CD14-positive monocyte (primary cell): ENCODE data around the gene PSMA8. TPM values are rescaled to one million over a fixed set of nuclear protein-coding genes. Genes with fewer than 3 reads are reported as not detected.

Experiments used
- DNase-seq, 3 donors: peaks; one replicate each; pipeline ENCODE4 v3.0.0-alpha.2; 2011 to 2022
- H2AFZ ChIP-seq: 2 replicates; pipeline ENCODE4 v1.6.0; 2012; ENCODE audit warnings: mild to moderate bottlenecking, low read depth, low read length, inconsistent platforms; ENCODE audit not compliant: insufficient read depth, poor library complexity, severe bottlenecking
- H3K27ac ChIP-seq, 2 donors: 1 replicate in 1 of 2; 2 replicates in 1 of 2; pipeline ENCODE4 v1.5.1; 2012 to 2013; ENCODE audit warnings: low read length in 2 of 2, control low read depth in 1 of 2, inconsistent platforms in 1 of 2, low read depth in 1 of 2, mild to moderate bottlenecking in 1 of 2
- H3K27me3 ChIP-seq, 2 donors: one replicate each; pipeline versions ENCODE4 v1.6.0 to v1.6.1; 2011 to 2013; ENCODE audit warnings: low read length in 2 of 2; ENCODE audit not compliant: control insufficient read depth in 2 of 2, insufficient read depth in 2 of 2
- H3K36me3 ChIP-seq, 2 donors: replicated peaks in 1 of 2; 1 replicate in 1 of 2; 2 replicates in 1 of 2; pipeline versions ENCODE4 v1.5.1 to v1.6.1; 2012 to 2013; ENCODE audit warnings: low read length in 2 of 2, control low read depth in 1 of 2, inconsistent platforms in 1 of 2, mild to moderate bottlenecking in 1 of 2; ENCODE audit not compliant: insufficient read depth in 2 of 2, control insufficient read depth in 1 of 2
- H3K4me1 ChIP-seq, 2 donors: 1 replicate in 1 of 2; 2 replicates in 1 of 2; pipeline versions ENCODE4 v1.5.1 to v1.6.1; 2012 to 2013; ENCODE audit warnings: low read length in 2 of 2, control low read depth in 1 of 2, inconsistent platforms in 1 of 2, mild to moderate bottlenecking in 1 of 2, moderate library complexity in 1 of 2; ENCODE audit not compliant: insufficient read depth in 2 of 2, control insufficient read depth in 1 of 2
- H3K4me2 ChIP-seq: replicated peaks from 2 replicates; pipeline ENCODE3; 2012; ENCODE audit warnings: low read length, moderate library complexity, mild to moderate bottlenecking; ENCODE audit not compliant: poor library complexity, severe bottlenecking; ENCODE audit errors: extremely low read depth
- H3K4me3 ChIP-seq, 3 experiments: fragments of 200-600 bp in 1 of 3; sonication (generic) in 1 of 3; replicated peaks in 1 of 3; 1 replicate in 2 of 3; 2 replicates in 1 of 3; pipeline ENCODE4 v1.5.1; 2011 to 2013; ENCODE audit warnings: low read length in 3 of 3, mild to moderate bottlenecking in 3 of 3, control low read depth in 2 of 3, low read depth in 2 of 3, inconsistent platforms in 1 of 3, moderate library complexity in 1 of 3
- H3K79me2 ChIP-seq: 2 replicates; pipeline ENCODE4 v1.6.0; 2012; ENCODE audit warnings: mild to moderate bottlenecking, control low read depth, inconsistent platforms, low read length, moderate library complexity; ENCODE audit not compliant: insufficient read depth
- H3K9ac ChIP-seq: 2 replicates; pipeline ENCODE4 v1.6.0; 2017; ENCODE audit warnings: low read length, mild to moderate bottlenecking; ENCODE audit not compliant: insufficient read depth, poor library complexity, severe bottlenecking
- H3K9me3 ChIP-seq, 2 donors: replicated peaks in 1 of 2; 1 replicate in 1 of 2; 2 replicates in 1 of 2; pipeline versions ENCODE4 v1.5.1 to v1.6.1; 2012 to 2013; ENCODE audit warnings: low read length in 2 of 2, control low read depth in 1 of 2; ENCODE audit not compliant: control insufficient read depth in 1 of 2, insufficient read depth in 1 of 2
- H4K20me1 ChIP-seq: 2 replicates; pipeline ENCODE4 v1.6.0; 2012; ENCODE audit warnings: mild to moderate bottlenecking, low read length, control low read depth, moderate library complexity; ENCODE audit not compliant: insufficient read depth
- H3K27ac Mint-ChIP-seq, 7 donors: one replicate each; pipeline ENCODE4 v1.8.0; 2020; ENCODE audit warnings: mild to moderate bottlenecking in 7 of 7, mixed read lengths in 7 of 7, moderate library complexity in 6 of 7, inconsistent platforms in 2 of 7
- H3K27me3 Mint-ChIP-seq, 3 donors: one replicate each; pipeline ENCODE4 v1.8.0; 2021 to 2022; ENCODE audit warnings: low read depth in 3 of 3, mild to moderate bottlenecking in 3 of 3, mixed read lengths in 3 of 3, moderate library complexity in 3 of 3, inconsistent platforms in 1 of 3
- H3K36me3 Mint-ChIP-seq, 2 donors: one replicate each; pipeline ENCODE4 v1.8.0; 2020; ENCODE audit warnings: mixed read lengths in 2 of 2, inconsistent platforms in 1 of 2, mild to moderate bottlenecking in 1 of 2
- H3K4me1 Mint-ChIP-seq: one replicate; pipeline ENCODE4 v1.8.0; 2020; ENCODE audit warnings: mild to moderate bottlenecking, mixed read lengths
- H3K4me3 Mint-ChIP-seq, 2 donors: one replicate each; pipeline ENCODE4 v1.8.0; 2020; ENCODE audit warnings: mild to moderate bottlenecking in 2 of 2, mixed read lengths in 2 of 2, moderate library complexity in 1 of 2
- H3K9me3 Mint-ChIP-seq, 7 donors: one replicate each; pipeline ENCODE4 v1.8.0; 2020 to 2022; ENCODE audit warnings: mixed read lengths in 7 of 7, mild to moderate bottlenecking in 6 of 7, moderate library complexity in 6 of 7, inconsistent platforms in 2 of 7
- WGBS: methylation state at CpG from one replicate; pipeline ENCODE4 v1.1.5; 2013; ENCODE audit warnings: missing lambda C conversion rate; ENCODE audit not compliant: insufficient coverage; 5-methylcytosine and 5-hydroxymethylcytosine counted together
- intact Hi-C, 2 donors: fragments of 100-400 bp; cut with micrococcal nuclease; formaldehyde crosslinking; loops; one replicate each; pipeline versions ENCODE4 v1.15.0 to v1.15.1; 2023
- polyA plus RNA-seq, 3 donors: library from polyadenylated mRNA; depleted of rRNA in 1 of 3; unstranded in 2 of 3; stranded (reverse) in 1 of 3; fragments of 300-500 nt in 2 of 3; fragments of >200 nt in 1 of 3; fragmentation: Illumina TruSeq in 2 of 3; gene quantifications; 1 replicate in 2 of 3; 2 replicates in 1 of 3; pipeline ENCODE4 v1.2.3, GENCODE V29; 2012 to 2021
- TF ChIP-seq, protein P1 (sequence below): fragments of 200-600 bp; IDR thresholded peaks from one replicate; pipeline ENCODE4 v1.8.0; 2022; ENCODE audit warnings: antibody characterized with exemption, mild to moderate bottlenecking

PSMA8 gene
- polyA plus RNA-seq, 3 donors, result 0.13 TPM; not detected in 2

DNA sequence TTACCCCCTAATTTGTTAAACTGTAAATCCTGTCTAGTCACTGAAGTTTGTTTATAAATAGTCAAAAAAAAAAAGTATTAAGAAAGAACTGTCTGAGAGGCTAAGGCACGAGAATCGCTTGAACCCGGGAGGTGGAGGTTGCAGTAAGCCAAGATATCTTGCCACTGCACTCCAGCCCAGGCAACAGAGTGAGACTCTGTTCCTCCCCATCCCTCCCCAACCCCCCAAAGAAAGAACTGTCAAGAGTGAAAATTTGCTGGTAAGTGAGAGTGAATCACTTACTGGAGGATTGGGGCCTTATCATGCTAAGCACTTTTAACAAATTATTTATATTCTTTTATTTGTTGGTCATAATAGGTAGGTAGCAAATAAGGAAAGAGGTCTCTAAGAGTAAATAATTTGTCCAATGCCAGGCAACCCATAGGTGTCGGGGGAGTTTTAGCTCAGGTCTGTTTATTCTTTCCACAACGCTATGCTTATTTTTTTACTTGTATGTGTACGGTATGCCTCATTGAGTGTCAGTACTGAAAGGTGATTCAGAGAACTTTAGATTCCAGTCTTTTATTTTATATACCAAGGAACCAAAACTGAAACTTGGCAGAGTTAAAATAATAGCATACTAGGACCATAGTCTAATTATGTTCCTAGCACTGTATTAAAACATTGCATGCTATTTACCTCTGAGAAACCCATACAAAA lies 95.0 kb downstream of the PSMA8 start:
- H3K27me3 Mint-ChIP-seq, result peaks cover 2 to 14% (median 9%) of the 10 kb centered on the region in 3 donors
- Histone ChIP-seq H3K27ac (no peak overlapping the region), H4K20me1 (no peaks in the 10 kb centered on the region), H3K79me2 (no peaks in the 10 kb centered on the region), H3K9me3 (peaks cover 0 to 3% of the 10 kb centered on the region in 2 donors), H3K36me3 (no peaks in the 10 kb centered on the region), H3K4me1 (peaks cover 13 to 24% of the 10 kb centered on the region in 2 donors), H2AFZ (no peak overlapping the region), H3K27me3 (no peaks in the 10 kb centered on the region), H3K9ac (no peak overlapping the region), H3K4me3 (no peak overlapping the region), H3K4me2 (no peak overlapping the region)
- no CpG with 5 or more reads among the region's 6 CpGs for WGBS
- H3K36me3 Mint-ChIP-seq, result no peaks in the 10 kb centered on the region
- H3K27ac Mint-ChIP-seq, result no peak overlapping the region
- H3K4me1 Mint-ChIP-seq, result peaks cover 25% of the 10 kb centered on the region
- peaks cover 2 to 17% (median 7%) of the 10 kb centered on the region in 7 donors for H3K9me3 Mint-ChIP-seq
- TF ChIP-seq, protein P1, sequence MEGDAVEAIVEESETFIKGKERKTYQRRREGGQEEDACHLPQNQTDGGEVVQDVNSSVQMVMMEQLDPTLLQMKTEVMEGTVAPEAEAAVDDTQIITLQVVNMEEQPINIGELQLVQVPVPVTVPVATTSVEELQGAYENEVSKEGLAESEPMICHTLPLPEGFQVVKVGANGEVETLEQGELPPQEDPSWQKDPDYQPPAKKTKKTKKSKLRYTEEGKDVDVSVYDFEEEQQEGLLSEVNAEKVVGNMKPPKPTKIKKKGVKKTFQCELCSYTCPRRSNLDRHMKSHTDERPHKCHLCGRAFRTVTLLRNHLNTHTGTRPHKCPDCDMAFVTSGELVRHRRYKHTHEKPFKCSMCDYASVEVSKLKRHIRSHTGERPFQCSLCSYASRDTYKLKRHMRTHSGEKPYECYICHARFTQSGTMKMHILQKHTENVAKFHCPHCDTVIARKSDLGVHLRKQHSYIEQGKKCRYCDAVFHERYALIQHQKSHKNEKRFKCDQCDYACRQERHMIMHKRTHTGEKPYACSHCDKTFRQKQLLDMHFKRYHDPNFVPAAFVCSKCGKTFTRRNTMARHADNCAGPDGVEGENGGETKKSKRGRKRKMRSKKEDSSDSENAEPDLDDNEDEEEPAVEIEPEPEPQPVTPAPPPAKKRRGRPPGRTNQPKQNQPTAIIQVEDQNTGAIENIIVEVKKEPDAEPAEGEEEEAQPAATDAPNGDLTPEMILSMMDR, result no peak
- intact Hi-C loops, result loop anchor here (10.0 kb wide), 1 partner anchor 134 kb away; the partner anchor contains the start of gene SS18 (in 2 of the 2)
- H3K4me3 Mint-ChIP-seq, result no peak overlapping the region
- no peak for DNase-seq

GRCh38 chr18:26230497-26230896 lies 96.8 kb downstream of the PSMA8 start:
- intact Hi-C loops, result no loop called here
- DNase-seq, result no peak
- Mint-ChIP-seq H3K4me1 (peaks cover 22% of the 10 kb centered on the region), H3K4me3 (no peak overlapping the region), H3K9me3 (peaks cover 2 to 21% (median 7%) of the 10 kb centered on the region in 7 donors), H3K27me3 (peaks cover 2 to 10% (median 6%) of the 10 kb centered on the region in 3 donors), H3K36me3 (no peaks in the 10 kb centered on the region), H3K27ac (no peak overlapping the region)
- no CpG with 5 or more reads among the region's 8 CpGs for WGBS
- no peak overlapping the region for H3K9ac ChIP-seq
- H3K4me2 ChIP-seq, result no peak overlapping the region
- H3K27ac ChIP-seq, result no peak overlapping the region
- TF ChIP-seq, protein P1, result no peak
- H3K36me3 ChIP-seq, result no peaks in the 10 kb centered on the region
- H3K4me1 ChIP-seq, result peaks cover 13 to 24% of the 10 kb centered on the region in 2 donors
- H3K9me3 ChIP-seq, result peaks cover 0 to 3% of the 10 kb centered on the region in 2 donors
- H3K79me2 ChIP-seq, result no peaks in the 10 kb centered on the region
- no peak overlapping the region for H3K4me3 ChIP-seq
- H3K27me3 ChIP-seq, result no peaks in the 10 kb centered on the region
- no peaks in the 10 kb centered on the region for H4K20me1 ChIP-seq
- H2AFZ ChIP-seq, result no peak overlapping the region
